Prostate gland (tissue), 2 donors: ENCODE results near the gene ATG7.

Experiments used
- POLR2AphosphoS5 ChIP-seq: sonication (generic); formaldehyde crosslinking; IDR thresholded peaks from one replicate; pipeline ENCODE4 v1.6.1; 2017; ENCODE audit warnings: antibody characterized with exemption
- TF ChIP-seq, protein P1 (sequence below), 4 experiments: fragments of 200-600 bp in 2 of 4; fragments of 450-650 bp in 2 of 4; sonication (generic) in 2 of 4; IDR thresholded peaks; 1 replicate in 3 of 4; 2 replicates in 1 of 4; pipeline ENCODE4 v1.5.1; 2016 to 2019; ENCODE audit warnings: antibody characterized with exemption in 4 of 4, mild to moderate bottlenecking in 2 of 4, moderate library complexity in 2 of 4

DNA sequence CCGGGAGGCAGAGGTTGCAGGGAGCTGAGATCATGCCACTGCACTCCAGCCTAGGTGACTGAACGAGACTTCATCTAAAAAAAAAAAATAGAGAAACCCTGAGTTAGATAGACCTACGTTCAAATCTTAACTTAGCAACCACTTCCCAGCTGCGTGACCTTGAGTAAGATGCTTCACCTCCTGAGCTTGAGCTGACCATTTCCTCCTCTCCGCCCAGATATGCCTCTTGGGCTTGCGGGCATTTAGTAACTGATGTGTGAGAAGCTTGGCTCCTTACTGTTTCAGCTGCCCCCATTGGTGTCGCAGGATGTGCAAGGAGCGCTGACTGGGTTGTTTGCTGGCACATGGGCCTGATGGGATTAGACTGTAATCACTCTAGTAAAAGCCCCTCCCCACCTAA lies 26.9 kb upstream of the ATG7 start:
- no peak for TF ChIP-seq POLR2AphosphoS5
- TF ChIP-seq, protein P1, sequence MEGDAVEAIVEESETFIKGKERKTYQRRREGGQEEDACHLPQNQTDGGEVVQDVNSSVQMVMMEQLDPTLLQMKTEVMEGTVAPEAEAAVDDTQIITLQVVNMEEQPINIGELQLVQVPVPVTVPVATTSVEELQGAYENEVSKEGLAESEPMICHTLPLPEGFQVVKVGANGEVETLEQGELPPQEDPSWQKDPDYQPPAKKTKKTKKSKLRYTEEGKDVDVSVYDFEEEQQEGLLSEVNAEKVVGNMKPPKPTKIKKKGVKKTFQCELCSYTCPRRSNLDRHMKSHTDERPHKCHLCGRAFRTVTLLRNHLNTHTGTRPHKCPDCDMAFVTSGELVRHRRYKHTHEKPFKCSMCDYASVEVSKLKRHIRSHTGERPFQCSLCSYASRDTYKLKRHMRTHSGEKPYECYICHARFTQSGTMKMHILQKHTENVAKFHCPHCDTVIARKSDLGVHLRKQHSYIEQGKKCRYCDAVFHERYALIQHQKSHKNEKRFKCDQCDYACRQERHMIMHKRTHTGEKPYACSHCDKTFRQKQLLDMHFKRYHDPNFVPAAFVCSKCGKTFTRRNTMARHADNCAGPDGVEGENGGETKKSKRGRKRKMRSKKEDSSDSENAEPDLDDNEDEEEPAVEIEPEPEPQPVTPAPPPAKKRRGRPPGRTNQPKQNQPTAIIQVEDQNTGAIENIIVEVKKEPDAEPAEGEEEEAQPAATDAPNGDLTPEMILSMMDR (IDR thresholded peaks at IDR 0.05) = no peak
